Mucosa of descending colon (tissue), 3 donors: ENCODE measurements around the gene NR2F2. TPM values are rescaled to one million over a fixed set of nuclear protein-coding genes. Genes with fewer than 3 reads are reported as not detected.

Experiments
- ATAC-seq: fragments of 200-7000 bp; cut with Tn5 transposase; one replicate; pipeline ENCODE4 v1.9.1; 2020; ENCODE audit warnings: mild to moderate bottlenecking, moderate library complexity
- DNase-seq, 3 donors: peaks; one replicate each; pipeline ENCODE4 v3.0.0-alpha.2; 2020
- H3K36me3 ChIP-seq: fragments of 200-600 bp; one replicate; pipeline ENCODE4 v1.8.0; 2021; ENCODE audit warnings: low read depth, mild to moderate bottlenecking
- H3K4me1 ChIP-seq: fragments of 200-600 bp; one replicate; pipeline ENCODE4 v1.8.0; 2021; ENCODE audit warnings: low read depth, mild to moderate bottlenecking
- H3K4me3 ChIP-seq: fragments of 200-600 bp; one replicate; pipeline ENCODE4 v1.8.0; 2021; ENCODE audit warnings: mild to moderate bottlenecking
- H3K9me3 ChIP-seq: fragments of 200-600 bp; one replicate; pipeline ENCODE4 v1.8.0; 2021; ENCODE audit warnings: mild to moderate bottlenecking
- intact Hi-C, 2 donors: fragments of 100-400 bp; cut with DNase I in 1 of 2; cut with micrococcal nuclease in 1 of 2; formaldehyde crosslinking; loops; one replicate each; pipeline versions ENCODE4 v1.11.0 to v1.11.1; 2022; cut with DNase I, micrococcal nuclease
- total RNA-seq, 3 donors: library from RNA; stranded (reverse); fragmentation: NEBNext Ultra II Directional in 2 of 3; extraction: Animal tissue kit (Norgen Biotek cat#: 25700) in 2 of 3; gene quantifications; one replicate each; pipeline versions ENCODE4 v1.2.1 to v1.2.4, GENCODE V29; 2021 to 2023
- TF ChIP-seq, protein P1 (sequence below): fragments of 200-600 bp; IDR thresholded peaks from one replicate; pipeline ENCODE4 v1.8.0; 2022; ENCODE audit warnings: antibody characterized with exemption, mild to moderate bottlenecking
- donor health status: DM: no; HTN: no; CAD: no; lungs with moderate emphysema.
- donor health status: DM: no; HTN: no; CAD: no.
- donor health status: DM: no; HTN: yes; CAD: no.

The NR2F2 gene
- total RNA-seq, 3 donors from 2014 or later: 31.9 to 79.3 (median 36.8) TPM

DNA sequence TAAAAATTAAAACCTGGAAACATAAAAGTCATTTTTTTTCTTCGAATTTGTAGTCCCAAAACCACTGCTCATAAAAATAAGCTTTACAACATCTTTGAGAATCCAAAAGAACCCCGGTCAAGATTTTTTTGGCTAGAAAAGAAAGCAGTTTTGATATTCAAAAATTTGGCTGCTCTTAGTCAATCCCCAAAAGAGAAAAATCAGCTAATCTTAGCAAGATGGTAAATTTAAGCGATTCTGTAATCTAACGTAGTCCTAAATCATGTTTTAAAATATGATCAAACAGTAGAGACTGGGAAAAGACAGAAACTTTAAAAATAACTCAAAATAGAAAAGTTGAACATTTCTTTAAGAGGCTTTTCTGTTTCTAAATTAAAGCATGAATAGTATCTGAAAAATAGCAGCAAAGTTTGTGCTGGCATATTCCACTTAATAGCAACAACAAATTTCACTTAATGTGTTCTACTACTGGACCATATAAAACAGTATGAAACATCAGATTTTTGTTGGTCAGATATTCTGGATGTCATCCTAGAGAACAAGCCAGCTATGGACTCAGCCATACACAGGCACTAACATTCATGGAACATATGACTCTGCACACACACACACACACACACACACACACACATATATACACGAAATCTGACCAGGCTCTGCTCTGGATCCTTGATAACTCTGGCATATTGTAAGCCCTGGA, 19.1 kb upstream of the NR2F2 start:
- ATAC-seq (no peak), DNase-seq (no peak)
- H3K4me3 ChIP-seq: no peak overlapping the region
- no peaks in the 10 kb centered on the region for H3K36me3 ChIP-seq
- TF ChIP-seq, protein P1, sequence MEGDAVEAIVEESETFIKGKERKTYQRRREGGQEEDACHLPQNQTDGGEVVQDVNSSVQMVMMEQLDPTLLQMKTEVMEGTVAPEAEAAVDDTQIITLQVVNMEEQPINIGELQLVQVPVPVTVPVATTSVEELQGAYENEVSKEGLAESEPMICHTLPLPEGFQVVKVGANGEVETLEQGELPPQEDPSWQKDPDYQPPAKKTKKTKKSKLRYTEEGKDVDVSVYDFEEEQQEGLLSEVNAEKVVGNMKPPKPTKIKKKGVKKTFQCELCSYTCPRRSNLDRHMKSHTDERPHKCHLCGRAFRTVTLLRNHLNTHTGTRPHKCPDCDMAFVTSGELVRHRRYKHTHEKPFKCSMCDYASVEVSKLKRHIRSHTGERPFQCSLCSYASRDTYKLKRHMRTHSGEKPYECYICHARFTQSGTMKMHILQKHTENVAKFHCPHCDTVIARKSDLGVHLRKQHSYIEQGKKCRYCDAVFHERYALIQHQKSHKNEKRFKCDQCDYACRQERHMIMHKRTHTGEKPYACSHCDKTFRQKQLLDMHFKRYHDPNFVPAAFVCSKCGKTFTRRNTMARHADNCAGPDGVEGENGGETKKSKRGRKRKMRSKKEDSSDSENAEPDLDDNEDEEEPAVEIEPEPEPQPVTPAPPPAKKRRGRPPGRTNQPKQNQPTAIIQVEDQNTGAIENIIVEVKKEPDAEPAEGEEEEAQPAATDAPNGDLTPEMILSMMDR: no peak
- H3K4me1 ChIP-seq: no peaks in the 10 kb centered on the region
- H3K9me3 ChIP-seq: no peaks in the 10 kb centered on the region
- intact Hi-C loops: no loop called here

DNA sequence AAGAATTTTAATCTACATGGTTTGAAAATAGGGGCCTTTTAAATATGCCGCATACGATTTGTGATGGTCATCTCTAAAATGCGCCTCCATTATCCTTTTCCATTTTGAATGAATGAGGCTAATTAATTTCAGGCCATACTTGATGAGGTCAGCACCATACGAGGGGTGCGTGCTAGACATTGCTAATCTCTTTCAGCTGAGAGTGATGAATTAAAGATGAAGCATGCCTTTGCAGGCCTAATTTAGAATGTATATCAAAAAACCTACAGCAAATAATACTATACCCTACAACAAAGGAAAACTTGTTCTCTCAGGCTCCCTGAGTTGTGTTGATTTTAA, 18.6 kb upstream of the NR2F2 start:
- intact Hi-C loops: no loop called here
- H3K4me1 ChIP-seq: no peaks in the 10 kb centered on the region
- no peak overlapping the region for H3K4me3 ChIP-seq
- no peaks in the 10 kb centered on the region for H3K9me3 ChIP-seq
- TF ChIP-seq, protein P1: no peak
- DNase-seq: no peak
- no peak for ATAC-seq
- no peaks in the 10 kb centered on the region for H3K36me3 ChIP-seq

DNA sequence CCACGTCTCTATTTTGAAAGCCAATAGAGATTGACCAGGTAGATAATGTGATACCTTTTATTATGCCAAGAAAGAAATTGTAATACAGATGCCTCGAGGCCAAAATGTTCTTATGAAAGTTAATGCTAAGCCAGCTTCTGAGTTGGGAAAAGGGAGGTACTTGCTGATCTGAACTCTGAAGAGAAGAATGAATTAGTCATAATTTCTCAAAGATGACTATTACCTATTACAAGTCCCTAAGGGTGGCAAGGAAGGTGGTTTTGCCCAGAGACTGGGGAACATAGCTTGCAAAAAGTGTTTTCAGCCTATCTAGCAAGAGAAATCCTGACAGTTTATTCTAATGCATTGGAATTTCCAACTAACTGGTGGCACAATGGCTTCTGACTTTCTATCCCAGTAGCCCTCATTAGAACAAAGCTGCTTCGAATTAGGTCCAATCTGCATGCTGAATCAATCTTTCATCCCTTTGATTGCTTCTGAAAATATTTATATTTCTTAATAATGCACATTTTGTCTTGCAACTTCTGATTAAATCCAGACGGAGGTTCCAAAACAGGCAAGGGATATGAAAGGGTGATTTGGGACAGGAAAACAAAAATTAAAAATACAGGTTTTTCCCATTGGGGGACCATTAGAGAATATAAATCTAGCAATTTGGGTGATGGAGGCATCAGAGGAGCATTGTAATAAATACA, 17.7 kb upstream of the NR2F2 start:
- H3K9me3 ChIP-seq: no peaks in the 10 kb centered on the region
- no peak overlapping the region for H3K4me3 ChIP-seq
- H3K36me3 ChIP-seq: no peaks in the 10 kb centered on the region
- intact Hi-C loops: no loop called here
- DNase-seq (no peak), ATAC-seq (no peak)
- H3K4me1 ChIP-seq: no peaks in the 10 kb centered on the region
- TF ChIP-seq, protein P1: no peak

DNA sequence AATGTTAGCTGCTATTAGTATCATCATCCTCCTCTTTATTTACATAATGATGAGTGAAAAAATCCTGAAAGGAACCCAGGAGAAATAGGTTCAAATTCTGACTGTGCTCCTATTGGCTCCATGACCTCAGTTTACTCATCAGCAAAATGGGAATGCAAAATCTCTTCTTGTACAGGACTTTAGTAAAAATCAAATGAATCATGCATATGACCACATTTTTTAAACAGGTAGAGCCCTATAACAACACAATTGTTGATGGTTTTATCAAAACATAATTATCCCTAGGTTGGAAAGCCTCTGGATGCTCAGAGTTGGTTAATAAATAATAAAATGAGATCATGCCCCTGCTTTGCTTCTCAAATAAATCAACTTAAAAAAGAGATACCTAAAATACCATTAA, 16.0 kb upstream of the NR2F2 start:
- Histone ChIP-seq H3K9me3 (no peaks in the 10 kb centered on the region), H3K4me1 (no peaks in the 10 kb centered on the region), H3K4me3 (no peak overlapping the region), H3K36me3 (no peaks in the 10 kb centered on the region)
- DNase-seq (no peak), ATAC-seq (no peak)
- intact Hi-C loops: no loop called here
- TF ChIP-seq, protein P1: no peak

DNA sequence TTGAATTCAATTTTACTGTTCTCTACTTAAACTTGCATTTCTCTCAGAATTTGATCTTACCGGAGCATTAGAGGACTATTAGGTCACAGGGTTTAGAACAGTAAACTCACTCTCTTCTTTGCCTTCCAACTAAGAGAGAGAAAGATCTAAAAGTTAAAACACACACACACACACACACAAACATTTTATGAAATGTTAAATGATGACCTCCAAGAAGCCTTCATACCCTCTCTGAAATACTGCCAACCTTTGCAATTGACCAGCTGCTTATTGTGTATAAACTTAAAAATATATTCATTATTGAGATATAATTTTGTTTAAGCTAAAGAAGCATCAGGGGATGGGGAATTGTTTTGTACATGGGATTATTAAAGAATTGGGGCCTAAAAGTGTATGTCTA, 15.5 kb upstream of the NR2F2 start:
- Histone ChIP-seq H3K4me3 (no peak overlapping the region), H3K36me3 (no peaks in the 10 kb centered on the region), H3K4me1 (no peaks in the 10 kb centered on the region), H3K9me3 (no peaks in the 10 kb centered on the region)
- TF ChIP-seq, protein P1: no peak
- intact Hi-C loops: no loop called here
- ATAC-seq (no peak), DNase-seq (no peak)
